Measurements from ENCODE around the gene GATAD2B.

GATAD2B gene

GRCh38 chr1:153951183-153951582 lies 28.4 kb upstream of the GATAD2B start:
- no peak for DNase-seq (ENCODE audit: low read depth)

DNA sequence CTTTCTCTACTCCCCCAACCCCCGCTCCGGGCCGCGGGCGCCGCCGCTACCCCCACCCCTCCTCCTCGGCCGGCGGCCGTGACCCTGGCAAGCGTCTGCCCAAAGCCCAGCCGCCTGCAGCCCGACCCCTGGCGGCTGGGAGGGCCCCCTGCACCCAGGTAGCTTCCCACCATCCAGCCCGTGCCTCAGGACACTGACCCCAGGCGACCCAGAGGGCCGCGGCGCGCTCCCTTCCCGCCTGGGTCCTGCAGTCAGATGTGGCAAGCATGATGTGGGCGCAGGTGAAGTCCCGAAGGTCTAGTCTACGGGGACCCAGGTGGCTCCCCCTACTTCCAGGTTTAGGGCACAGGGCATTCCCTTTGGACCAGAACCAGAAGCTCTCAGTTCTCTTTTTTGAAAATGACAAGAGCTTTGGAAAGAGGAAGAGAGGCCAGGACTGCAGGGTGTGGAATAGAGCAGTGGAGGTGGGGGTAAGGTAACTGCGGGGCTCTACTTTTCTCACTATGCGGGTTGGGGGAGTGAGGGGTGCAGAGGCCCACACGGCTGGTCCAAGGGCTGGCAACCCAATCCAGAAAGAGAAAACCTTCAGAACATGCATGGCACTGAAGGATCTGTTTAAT lies 24.0 kb upstream of the GATAD2B start, which contains the start of gene DENND4B:
Gene DENND4B (minus strand): TSS at position 97 of the 620 bp plus-strand sequence. CDS start 2,344 bp downstream, outside the sequence.
- DNase-seq (ENCODE audit: low read depth), result no peak

GRCh38 chr1:153945795-153946621 lies 23.2 kb upstream of the GATAD2B start:
- DNase-seq (ENCODE audit: low read depth), result no peak

- no peak for DNase-seq (ENCODE audit: low read depth)
These were observed 22.5 kb upstream of the GATAD2B start for GRCh38 chr1:153945131-153945794.

DNA sequence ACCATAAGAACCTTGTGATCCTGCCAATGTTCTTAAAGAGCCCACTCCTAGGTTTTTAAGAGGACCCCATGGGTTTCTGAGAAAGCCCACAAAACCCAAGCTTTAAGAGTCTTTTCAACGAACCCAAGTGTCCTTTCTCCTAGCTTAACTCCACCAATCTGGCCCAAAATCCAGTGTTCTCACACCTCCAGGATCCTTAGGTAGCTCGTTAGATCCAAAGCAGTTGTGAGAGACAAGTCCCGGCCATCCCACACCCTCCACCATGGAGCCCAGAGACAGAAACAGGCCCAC lies 22.0 kb upstream of the GATAD2B start:
- no peak for DNase-seq (ENCODE audit: low read depth)

GRCh38 chr1:153944005-153944826 lies 21.4 kb upstream of the GATAD2B start:
- no peak for DNase-seq (ENCODE audit: low read depth)

DNA sequence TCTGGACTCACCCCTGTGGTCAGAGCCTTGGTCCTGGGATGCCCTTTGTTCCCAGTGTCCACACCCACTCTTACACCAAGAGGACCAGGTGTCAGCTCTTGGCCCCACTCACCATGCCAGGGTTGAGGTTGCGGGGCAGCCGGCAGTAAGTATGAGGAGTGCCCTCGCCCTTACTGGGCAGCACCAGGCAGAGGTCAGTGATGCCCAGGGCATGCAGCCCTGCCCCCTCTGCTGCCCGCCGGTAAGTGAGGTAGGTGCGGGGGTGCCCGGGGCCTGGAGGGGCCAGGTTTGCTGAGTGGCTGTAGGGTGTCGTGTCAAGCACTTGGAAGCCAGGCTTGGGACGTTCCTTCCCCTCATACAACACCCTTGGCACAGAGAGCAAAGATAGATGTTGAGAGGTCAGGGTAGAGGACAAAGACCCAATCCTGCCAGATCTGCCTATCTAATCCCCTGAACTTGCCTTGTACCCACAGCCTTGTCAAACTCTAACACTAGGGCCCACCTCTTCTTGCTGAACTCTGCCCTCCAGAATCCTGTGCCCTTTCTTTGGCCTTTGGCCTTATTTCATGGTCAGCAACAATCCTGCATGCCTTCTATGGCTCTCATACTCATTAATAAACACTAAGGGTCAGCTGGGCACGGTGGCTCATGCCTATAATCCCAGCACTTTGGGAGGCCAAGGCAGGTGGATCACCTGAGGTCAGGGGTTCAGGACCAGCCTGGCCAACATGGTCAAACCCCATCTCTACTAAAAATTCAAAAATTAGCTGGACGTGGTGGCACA lies 20.2 kb upstream of the GATAD2B start:
- no peak for DNase-seq (ENCODE audit: low read depth)

DNA sequence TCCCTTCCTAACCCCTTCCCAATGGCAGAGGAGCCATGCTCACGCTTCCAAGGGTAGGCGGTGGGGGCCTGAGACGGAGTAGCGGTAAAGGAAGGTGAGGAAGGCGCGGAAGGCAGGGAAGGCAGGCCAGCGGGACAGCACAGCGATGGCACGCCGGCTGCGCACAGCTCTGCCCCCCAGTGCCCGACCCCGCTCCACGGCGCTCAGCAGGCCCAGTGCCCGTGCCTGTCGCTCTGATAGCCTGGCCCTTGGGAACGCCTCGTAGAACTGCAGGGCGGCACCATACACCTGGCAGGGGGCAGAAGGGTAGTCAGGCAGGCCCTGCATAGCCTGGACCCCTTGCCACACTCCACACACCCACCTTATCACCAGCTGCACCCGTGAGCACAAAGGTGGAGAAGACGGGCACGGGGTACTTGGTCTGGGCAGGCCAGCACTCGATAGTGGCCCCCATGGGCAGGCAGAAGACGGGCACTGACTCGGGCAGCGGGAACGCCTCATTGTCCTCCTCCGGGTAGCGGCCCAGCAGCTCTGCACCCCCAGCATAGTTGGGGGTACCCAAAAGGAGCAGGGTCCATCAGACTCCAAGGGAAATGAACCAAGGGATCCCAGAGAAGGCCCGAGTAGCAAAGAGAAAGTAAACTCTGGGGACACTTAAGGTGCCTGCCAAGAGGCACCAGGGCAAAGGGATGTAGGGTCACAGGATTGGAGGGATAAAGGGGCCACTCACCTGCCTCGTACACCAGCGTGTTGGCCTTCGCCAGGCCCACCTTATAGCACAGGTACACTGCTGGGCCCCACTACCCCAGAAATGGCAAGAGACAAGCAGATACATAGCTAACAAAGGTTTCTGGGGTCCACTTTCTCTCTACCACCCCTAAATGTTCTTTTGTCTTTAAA lies 19.3 kb upstream of the GATAD2B start:
- no peak for DNase-seq (ENCODE audit: low read depth)

DNA sequence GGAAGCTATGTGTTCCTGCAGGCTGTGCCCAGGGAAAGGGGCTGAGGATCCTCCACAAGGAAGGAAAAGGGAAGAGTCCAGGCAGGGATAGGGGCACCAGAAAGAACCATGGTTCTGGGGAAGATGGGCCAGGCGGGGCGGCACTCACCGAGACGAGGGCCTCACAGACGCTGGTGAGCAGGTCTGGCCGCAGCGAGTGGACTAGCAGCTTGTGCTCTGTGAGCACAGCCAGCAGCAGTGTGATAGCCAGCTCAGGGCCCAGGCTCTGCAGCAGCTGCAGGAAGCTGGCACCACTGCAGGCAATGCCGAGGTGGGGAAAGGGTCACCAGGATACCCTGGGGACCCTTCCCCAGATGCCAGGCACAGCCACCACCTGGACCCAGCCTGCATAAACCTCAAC lies 18.0 kb upstream of the GATAD2B start:
- no peak for DNase-seq (ENCODE audit: low read depth)

- DNase-seq (ENCODE audit: low read depth), result no peak
These were observed 16.7 kb upstream of the GATAD2B start for GRCh38 chr1:153939476-153939875.

GRCh38 chr1:153938996-153939395 lies 16.2 kb upstream of the GATAD2B start:
- no peak for DNase-seq (ENCODE audit: low read depth)

DNA sequence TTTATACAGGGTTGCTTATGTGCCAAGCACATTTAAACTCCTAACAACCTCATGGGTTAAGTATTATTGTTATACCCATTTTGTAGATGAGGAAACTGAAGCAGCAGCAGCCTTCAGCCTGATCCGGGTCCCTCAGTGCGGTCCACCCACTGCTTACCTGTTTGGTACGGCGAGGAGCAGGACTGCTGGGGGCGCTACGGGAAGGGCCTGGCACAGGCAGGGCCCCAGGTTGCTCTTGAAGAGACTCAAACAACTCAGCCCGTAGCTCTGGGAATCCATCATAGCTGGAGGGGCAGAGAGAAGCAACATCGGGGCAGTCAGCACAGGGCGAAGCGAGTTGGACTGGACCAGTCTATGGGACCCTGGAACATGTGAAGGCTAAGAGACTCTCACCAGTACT lies 14.6 kb upstream of the GATAD2B start:
- DNase-seq (ENCODE audit: low read depth), result no peak

GRCh38 chr1:153936011-153936802 lies 13.4 kb upstream of the GATAD2B start:
- no peak for DNase-seq (ENCODE audit: low read depth)

DNA sequence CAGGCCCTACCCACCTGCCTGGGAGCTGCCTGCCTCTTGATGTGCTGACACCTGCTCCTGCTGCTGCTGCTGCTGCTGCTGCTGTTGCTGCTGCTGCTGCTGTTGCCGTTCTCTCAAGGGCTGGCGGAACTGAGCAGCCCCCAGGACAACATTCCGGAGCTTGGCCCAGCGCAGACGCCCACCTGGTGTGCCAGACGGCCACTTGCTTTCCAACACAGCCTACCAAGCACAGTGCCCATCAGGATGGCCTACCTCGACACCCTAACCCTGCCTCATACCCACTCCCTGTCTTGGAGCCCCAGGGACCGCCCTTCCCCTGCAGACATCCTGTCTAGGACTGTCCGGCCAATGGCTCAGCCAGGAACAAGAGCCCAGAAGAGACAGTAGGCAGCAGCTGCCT lies 12.0 kb upstream of the GATAD2B start:
- no peak for DNase-seq (ENCODE audit: low read depth)

- no peak for DNase-seq (ENCODE audit: low read depth)
These were observed 11.2 kb upstream of the GATAD2B start for GRCh38 chr1:153933955-153934354.

GRCh38 chr1:153933430-153933829 lies 10.7 kb upstream of the GATAD2B start:
- no peak for DNase-seq (ENCODE audit: low read depth)

- DNase-seq (ENCODE audit: low read depth), result no peak
These were observed 9.7 kb upstream of the GATAD2B start for GRCh38 chr1:153932156-153933131.
